Measurements from ENCODE around the gene SCYGR3.
"Not testable (repeated sequence)": the region's sequence is repeated elsewhere in the genome, so short reads cannot be mapped to it uniquely, and the experiment has no call there.

The SCYGR3 gene

DNA sequence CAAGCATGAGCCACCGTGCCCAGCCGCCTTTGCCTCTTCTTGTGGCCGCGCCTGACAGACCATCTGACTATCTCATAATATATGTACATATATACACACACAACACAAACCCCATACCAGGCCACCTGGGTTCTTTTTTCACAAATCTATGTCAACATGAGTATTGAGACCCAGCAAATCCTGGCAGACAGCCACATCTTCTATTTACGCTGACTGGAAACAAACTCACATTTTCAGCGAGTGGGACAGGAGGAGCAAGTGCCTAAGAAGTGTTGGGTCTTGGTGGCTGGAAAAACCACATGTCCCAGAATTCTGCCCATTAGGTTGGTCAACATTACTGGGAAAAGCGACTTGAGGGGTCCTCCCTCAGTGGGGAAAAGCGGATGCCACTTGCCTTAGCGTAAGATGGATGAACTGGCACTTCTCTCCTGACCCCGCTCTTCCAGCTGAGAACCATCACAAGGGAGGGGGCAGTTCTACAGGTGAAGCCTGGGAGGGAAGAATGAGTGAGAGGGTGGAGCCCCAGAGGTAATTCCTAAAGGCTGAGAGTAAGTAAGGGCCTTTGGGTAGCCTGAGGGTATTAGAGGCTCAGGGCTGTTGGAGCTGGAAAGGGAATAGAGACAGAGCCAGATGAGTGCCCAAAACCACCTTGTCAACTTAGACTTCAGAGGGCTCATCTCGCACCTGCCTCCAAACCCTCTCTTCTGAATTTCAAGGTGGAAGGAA lies 1.9 kb downstream of the SCYGR3 start:
- DNase-seq: no peak

DNA sequence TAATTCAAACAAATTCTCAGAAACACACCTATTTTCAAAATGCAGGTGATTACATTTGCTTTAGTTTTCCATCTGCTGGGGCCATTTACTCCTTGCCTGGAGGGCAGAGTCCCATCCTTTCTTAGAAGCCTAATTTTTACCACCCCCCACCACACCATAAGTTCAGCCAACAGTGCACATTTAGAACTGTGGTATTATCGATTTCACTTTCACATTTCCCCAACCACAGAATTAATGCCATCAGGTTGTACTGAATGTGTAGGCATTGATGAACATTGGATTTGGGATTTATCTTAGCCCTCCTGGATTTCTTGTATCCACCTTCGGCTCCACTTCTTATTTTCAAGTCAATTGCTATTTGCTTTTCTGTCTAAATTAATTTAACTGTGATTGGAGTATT lies 4.5 kb downstream of the SCYGR3 start:
- no peak for DNase-seq

DNA sequence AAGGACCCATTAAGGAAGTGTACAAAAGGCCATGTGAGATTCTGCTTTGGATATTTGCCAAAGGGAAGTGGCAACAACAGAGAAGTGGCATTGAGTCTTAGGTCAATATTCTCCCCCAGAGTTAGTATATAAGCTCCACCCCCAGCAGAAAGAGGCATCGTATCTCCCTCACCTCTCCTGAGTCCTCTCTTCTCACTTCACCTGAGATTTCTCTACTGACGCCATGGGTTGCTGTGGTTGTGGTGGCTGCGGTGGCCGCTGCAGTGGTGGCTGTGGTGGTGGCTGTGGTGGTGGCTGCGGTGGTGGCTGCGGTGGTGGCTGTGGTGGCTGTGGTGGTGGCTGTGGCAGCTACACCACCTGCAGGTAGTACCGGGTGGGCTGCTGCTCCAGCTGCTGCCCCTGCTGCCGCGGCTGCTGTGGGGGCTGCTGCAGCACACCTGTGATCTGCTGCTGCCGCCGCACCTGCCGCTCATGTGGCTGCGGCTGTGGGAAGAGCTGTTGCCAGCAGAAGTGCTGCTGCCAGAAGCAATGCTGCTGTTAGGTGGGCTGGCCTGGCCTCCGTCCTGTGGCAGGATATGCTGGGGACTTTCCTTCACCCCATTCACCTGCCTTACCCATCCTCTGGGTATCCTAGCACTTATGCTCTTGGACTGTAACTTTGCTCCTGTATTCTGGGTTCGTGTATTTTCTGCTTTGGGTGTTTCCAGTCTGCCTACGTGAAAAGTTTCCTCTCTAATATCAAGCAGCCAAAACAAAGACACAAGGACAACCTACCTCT lies 5.9 kb downstream of the SCYGR3 start:
- DNase-seq: no peak

DNA sequence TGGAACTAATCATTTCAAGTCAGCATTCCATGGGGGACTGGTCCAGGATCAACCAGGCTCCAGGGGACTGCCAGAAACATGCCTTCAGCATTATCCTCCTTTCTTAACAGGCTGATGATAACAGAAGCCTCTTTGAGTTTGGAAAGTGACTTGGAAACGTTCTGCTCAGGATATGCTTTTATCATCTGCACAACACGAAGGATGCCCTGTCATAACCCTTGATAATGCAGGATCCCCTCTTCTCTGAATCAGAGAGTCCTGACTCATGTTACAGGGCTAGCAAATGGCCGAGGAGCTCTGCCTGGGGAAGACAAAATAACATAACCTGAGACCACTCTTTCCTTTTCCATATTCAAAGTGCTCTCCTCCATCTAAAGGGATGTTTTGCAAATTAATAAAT lies 6.7 kb downstream of the SCYGR3 start:
- DNase-seq: no peak

DNA sequence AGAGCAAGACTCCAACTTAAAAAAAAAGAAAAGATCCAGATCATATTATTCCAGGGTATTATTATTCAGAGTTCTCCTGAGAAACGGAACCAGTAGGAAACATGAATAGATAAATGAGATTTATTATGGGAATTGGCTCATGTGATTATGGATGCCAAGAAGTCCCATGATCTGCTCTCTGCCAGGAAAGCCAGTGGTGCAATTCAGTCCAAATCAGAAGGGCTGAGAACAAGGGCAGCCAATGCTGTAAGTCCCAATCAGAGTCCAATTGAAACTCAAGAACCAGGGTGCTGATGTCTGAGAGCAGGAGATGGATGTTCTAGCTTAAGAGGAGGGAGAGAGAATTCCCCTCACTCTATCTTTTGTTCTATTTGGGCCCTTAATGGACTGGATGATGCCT lies 8.2 kb downstream of the SCYGR3 start:
- no peak for DNase-seq

DNA sequence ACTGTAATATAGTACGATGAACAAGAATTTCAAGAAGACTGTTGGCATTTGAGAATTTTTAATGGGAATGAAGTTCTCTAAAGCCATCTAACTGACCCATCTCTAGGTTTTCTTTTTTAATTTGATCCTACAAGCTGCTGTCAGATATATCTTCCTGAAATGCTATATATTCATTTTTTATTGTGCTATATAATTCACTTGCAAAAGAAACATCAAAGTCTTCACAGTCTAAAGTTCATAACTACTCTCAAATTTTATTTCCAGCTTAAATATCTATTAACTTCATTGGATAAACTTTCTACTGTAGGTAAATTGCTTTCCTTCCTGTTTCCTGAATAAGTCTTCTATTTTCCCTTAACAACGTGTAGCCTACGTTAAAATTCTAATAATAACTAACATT lies 12.3 kb downstream of the SCYGR3 start:
- DNase-seq: no peak

DNA sequence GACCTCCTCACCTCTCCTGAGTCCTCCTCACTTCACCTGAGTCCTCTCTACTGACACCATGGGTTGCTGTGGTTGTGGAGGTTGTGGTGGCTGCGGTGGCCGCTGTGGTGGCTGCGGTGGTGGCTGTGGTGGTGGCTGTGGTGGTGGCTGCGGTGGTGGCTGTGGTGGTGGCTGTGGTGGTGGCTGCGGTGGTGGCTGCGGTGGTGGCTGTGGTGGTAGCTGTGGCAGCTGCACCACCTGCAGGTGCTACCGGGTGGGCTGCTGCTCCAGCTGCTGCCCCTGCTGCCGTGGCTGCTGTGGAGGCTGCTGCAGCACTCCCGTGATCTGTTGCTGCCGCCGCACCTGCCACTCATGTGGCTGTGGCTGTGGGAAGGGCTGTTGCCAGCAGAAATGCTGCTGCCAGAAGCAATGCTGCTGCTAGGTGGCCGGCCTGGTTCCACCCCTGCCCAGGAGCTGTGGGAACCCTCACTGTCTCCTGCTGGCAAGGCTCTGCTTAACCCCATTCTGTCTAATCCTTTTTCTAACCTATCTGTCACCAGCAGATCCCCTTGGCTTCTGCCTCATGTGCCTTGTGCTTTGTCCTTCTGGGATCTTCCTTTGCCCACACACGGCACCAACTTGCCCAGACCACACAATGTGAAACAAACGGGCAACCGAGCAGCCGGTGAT lies 15.7 kb downstream of the SCYGR3 start, which contains the start of gene SCYGR2:
Gene SCYGR2, plus strand, starts transcription at position 59 of the 669 bp plus-strand sequence. Its CDS starts 0 bp downstream, at position 59.
- not testable (repeated sequence) for DNase-seq

DNA sequence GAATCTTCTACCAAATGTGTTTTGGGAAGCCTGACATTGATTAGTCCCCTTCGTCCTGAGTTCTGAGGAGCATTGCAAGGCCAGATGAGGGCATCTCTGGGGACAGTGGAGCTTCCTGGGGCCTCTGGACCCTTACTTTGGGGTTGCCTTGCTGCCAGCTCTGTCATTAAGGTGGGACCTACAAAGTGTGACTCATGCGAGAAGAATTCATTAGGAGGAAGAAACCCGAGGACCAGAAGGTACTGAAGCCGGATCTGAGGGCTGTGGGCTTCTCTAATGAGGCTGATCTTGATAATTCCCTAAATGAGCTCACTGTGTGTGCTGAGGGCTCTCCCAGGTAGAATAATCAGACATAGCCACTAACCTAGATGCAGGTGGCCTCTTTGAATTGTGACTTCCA lies 16.6 kb downstream of the SCYGR3 start:
- no peak for DNase-seq

DNA sequence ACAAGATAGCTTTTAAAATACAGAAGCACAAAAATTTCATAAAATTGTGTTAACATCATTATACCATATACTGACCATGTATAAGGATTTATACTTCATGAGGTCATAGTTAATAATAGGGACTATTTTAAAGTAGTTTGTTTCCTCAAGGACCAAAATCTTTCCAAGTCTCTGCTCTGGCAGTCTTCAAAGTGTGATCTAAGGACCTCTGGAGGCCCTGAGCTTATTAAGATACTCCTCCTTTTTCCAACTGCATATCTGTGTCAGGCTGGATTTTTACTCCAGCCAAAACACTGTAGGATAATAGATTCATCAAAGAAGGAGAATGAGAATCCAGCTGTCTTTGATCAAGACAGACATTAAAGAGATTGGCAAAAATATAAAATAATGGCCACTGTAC lies 17.6 kb downstream of the SCYGR3 start:
- DNase-seq: no peak

DNA sequence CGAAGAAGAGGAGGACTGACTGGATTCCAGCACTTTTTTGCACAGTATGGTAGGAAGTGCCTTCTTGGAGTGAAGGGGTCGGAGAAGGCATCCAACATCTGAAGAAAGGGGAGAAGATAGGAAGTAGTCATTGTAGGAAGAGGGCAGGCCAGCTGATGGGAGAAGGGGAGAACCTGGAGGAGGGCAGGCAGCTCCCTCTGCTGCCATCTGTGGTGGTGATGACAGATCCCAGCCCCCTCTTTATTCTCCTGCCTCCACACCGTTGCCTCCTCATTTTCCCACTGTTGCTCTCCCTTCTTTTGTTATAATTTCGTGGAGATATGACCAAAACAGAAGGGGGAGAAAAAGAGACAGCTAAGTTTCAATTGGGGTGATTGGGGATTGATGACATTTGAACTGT lies 18.8 kb downstream of the SCYGR3 start:
- no peak for DNase-seq

DNA sequence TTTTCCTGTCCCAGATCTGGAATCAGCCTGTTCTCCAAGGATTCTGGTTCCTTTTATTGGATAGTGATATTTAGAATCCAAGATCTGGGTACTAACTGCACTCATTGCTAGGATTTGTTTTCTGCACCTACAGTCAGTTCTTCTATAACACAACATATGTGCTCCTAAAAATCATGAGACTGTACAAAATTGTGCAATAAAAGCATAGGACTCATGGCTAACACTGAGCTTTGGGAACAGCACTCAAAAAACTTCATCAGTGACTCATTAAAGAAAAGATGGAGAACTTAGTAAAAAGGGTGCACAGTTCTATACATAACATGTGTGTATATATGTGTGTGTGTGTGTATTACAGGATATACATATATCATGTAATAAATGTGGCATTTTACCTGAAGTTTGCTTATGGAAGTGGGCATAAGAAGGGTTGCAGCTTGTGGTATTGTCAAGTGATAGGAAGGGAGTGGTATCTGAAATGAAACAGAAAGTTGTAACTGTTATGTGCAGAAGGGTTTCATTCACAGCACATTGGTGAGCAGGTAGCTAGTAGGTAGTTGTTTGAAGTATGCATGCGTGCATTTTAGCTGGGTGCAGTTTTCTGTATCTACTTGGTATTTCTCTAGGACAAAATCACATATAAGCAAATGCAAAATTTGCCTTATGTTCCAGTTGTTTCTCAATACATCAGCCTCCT lies 21.8 kb downstream of the SCYGR3 start:
- DNase-seq: no peak

DNA sequence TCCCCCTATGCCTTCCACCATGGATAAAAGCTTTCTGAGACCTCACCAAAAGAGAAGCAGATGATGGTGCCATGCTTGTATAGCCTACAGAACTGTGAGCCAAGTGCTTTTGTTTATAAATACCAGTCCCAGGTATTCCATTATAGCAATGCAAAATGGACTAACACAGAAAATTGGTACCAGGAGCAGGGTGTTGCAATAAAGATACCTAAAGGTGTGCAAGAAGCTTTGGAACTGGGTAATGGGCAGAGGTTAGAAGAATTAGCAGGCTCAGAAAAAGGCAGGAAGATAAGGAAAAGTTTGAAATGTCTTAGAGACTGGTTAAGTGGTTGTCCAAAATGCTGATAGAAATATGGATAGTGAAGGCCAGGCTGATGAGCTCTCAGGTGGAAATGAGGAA lies 32.3 kb downstream of the SCYGR3 start:
- no peak for DNase-seq

DNA sequence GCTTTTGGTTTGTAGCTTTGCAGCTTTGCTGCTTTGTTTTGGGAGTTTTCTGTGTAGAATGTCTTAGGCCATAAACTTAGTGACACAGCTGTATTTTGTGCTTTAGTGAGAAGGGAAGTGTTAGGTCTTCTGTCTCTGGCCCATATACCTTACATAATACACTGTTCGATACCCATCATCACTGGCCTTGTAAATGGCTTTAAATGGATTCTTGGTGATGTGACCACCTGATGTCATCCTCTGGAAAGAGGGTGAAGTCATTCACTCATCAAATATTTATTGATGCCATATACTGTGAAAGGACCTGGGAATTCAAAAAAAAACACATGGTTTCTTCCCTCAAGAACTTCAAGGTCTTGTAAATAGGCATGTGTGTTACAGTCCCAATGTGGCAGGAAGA lies 34.8 kb downstream of the SCYGR3 start:
- no peak for DNase-seq

DNA sequence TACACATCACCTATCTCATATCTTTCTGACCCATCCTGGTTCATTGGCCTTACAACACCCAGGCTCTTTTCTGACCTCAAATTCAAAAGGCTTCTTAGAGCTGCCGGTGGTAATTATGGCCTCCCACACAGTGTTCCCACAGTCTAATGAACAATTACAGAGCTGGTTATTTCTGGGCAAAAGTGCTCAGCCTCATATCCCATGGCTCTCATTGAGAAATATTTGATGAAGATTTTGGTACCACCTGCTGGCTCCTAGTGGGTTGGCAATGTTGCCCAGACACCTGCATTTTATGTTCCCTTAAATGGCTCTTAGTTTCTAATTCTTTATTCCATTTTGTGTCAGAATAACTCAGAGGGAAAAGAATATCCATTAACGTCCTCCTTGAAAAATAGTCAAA lies 36.0 kb downstream of the SCYGR3 start:
- no peak for DNase-seq

DNA sequence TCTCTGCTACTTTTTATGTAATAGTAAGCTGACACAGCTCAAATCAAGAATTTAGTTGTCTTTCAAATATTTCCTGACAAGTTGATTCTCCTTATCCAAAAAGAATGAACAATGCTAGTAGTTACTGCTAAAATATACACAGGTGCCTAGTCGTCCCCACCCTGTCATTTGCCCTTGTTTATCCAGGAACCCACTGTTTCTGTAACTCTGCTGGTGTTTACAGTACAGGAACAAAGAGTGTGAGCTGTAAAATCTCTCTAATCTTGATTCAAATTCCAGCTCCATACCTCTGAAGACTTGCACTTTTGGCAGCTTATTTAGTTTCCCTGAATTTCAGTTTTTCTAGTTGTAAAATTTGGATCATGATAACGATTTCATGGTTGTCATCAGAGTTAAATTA lies 37.1 kb downstream of the SCYGR3 start:
- no peak for DNase-seq

DNA sequence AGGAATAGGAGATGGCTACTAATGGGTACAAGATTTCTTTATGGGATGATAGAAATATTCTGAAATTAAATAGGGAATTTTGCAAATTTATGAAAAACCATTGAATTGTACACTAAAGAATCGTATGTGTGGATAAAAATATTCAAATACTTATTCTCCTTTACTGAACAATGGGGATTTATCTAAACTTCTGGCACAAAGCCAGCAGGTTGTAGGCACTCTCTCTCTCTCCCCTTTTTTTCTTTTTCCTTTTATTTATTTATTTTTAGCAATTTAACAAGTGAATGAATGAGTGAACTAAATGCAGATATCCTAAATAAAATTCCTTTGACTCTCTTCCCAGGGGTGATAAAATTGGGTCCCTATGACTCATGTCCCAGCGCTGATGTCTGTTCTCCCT lies 37.8 kb downstream of the SCYGR3 start:
- no peak for DNase-seq

DNA sequence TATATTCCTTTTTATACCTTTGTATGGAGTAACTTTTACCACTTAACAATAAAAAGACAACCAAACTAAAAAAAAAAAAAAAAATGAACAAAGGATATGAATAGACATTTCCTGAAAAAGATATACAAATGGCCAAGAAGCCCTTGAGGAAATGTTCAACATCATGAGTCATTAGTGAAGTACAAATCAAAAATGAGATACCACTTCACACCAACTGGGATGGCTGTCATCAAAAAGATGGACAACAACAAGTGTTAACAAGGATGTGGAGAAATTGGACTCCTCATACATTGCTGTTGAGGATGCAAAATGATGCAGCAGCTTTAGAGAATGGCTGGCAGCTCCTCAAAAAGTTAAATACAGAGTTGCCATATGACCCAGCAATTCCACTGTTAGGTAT lies 38.5 kb downstream of the SCYGR3 start:
- no peak for DNase-seq

DNA sequence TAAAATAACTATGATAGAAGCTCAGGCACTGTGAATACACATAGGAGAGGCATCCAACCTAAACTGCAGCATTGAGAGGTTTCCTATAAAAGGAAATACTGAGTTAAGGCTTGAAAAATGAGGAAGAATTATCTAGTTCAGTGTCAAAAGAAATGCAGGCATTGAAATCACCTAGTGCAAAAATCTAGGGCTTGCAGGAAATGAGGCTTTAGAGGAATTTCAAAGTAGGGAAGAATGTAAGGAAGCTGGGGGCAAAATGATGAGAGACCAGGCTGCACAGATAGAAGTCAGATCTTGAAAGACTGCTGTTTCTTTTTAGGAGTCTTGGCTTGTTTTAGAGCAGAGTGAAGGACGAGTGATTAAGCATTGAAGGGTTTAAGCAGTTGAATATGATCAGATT lies 44.0 kb downstream of the SCYGR3 start:
- no peak for DNase-seq

DNA sequence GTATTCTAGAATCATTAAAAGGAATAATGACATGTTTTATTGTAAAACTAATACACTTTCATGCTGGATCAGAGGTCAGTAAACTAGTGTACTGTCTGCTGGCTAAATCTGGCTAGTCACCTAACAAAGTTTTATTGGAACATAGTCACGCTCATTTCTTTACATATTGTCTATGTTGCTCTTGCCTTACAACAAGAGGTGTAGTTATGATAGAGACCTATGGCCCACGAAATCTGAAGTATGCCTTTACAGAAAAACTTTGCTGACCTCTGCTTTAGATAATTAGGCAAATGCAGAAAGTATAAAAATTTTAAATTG lies 45.8 kb downstream of the SCYGR3 start:
- DNase-seq: no peak

DNA sequence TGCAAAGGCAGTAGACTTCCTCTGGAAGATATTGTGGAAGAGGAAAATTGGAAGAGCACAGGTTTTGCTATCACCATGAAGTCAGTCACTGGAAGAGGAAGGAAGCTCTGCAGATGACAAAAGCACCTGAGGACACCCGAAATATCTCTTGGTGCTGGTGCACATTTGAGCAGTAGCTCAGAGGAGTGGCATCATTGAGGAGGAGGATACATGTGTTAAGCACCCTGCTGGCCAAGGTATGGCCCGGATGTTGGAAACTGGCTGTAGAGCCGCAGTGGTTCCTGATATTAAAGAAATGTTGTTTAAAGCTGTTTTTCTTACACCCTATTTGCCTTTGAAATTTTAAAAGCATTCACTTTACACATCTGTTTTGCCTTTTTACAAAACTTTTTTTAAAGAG lies 48.6 kb downstream of the SCYGR3 start:
- no peak for DNase-seq

DNA sequence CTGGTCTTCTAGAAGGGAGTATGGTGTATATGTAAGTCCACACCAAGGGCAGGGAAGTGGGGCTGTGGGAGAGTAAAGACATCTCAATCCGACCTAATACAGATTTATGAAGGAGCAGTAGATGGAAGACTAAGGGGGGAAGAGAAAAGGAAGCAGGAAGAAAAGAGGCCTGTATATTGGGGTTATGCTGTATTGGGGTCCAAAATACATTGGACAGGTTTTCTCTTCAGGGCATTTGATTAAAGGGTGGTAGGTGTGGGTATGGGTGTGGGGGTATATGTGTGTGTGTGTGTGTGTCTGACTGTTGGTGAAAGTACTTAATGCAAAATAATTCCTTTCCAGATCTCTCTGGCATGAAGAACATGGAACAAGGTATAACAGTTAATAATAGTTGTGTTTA lies 49.6 kb downstream of the SCYGR3 start:
- DNase-seq: no peak
